GM12878 (cell line): Measurements from ENCODE around the gene KIF9. TPM values are rescaled to one million over a fixed set of nuclear protein-coding genes. Genes with fewer than 3 reads are reported as not detected.
A peak's percentile ranks its signal among the peaks of the same experiment; 100 is the strongest.

ENCODE experiments used
- ATAC-seq: fragments of 200-7000 bp; cut with Tn5 transposase; 3 replicates; pipeline ENCODE4 v1.9.1; 2020; ENCODE audit warnings: mild to moderate bottlenecking, moderate library complexity
- BruUV-seq: library from RNA; stranded (reverse); fragments of 400-500 nt; replicated peaks from 2 replicates; lab custom pipeline; 2021; lab: Mats Ljungman, UMichigan
- CTCF ChIA-PET: fragments of 300-600 bp; sonication (Branson Sonifier 250); formaldehyde crosslinking; extraction: SDS; loops from one replicate; lab custom pipeline; 2021; ENCODE audit warnings: inconsistent platforms; lab: Yijun Ruan, JAX
- POLR2A ChIA-PET: fragments of 350-600 bp; formaldehyde crosslinking; extraction: SDS; loops from one replicate; lab custom pipeline; 2021; ENCODE audit warnings: inconsistent platforms; lab: Charles Lee
- RAD21 ChIA-PET: fragments of 300-600 bp; sonication (Branson Sonifier 250); formaldehyde crosslinking; loops from one replicate; lab custom pipeline; 2023; ENCODE audit warnings: antibody characterized with exemption; ENCODE audit not compliant: unreplicated experiment; lab: Charles Lee
- SMC1A ChIA-PET: fragments of 300-600 bp; sonication (Branson Sonifier 250); formaldehyde crosslinking; loops from one replicate; lab custom pipeline; 2023; ENCODE audit not compliant: unreplicated experiment, uncharacterized antibody; lab: Charles Lee
- DNase-seq: peaks from one replicate; pipeline ENCODE4 v3.0.0-alpha.2; 2011; ENCODE audit warnings: low read depth, low spot score
- FAIRE-seq: peaks from 3 replicates; lab custom pipeline; 2011; peaks lifted over from hg19 to GRCh38; lab: Jason Lieb, UNC
- H2AFZ ChIP-seq: 2 replicates; pipeline ENCODE4 v1.6.0; 2011; ENCODE audit warnings: low read depth, low read length, control low read depth; ENCODE audit not compliant: control insufficient read depth
- H3K27ac ChIP-seq: 2 replicates; pipeline ENCODE4 v1.5.1; 2011; ENCODE audit warnings: control low read depth; ENCODE audit not compliant: control insufficient read depth, insufficient read depth
- H3K27me3 ChIP-seq, 2 experiments: replicated peaks in 1 of 2; 2 replicates each; pipeline versions ENCODE4 v1.6.0 to v1.6.1; 2011; ENCODE audit warnings: low read length in 1 of 2; ENCODE audit not compliant: control insufficient read depth in 2 of 2, insufficient read depth in 2 of 2
- H3K36me3 ChIP-seq, 2 experiments: 2 replicates each; pipeline ENCODE4 v1.5.1; 2011; ENCODE audit warnings: low read length in 1 of 2; ENCODE audit not compliant: control insufficient read depth in 2 of 2, insufficient read depth in 2 of 2
- H3K4me1 ChIP-seq: 2 replicates; pipeline ENCODE4 v1.6.1; 2011; ENCODE audit warnings: mild to moderate bottlenecking, low read length, moderate library complexity, mixed read lengths; ENCODE audit not compliant: control insufficient read depth, insufficient read depth
- H3K4me2 ChIP-seq: 2 replicates; pipeline ENCODE4 v1.6.0; 2011; ENCODE audit warnings: control low read depth; ENCODE audit not compliant: control insufficient read depth, insufficient read depth
- H3K4me3 ChIP-seq: fragments of 200-600 bp; sonication (generic); 2 replicates; pipeline ENCODE4 v1.5.1; 2016
- H3K79me2 ChIP-seq: 2 replicates; pipeline ENCODE4 v1.6.0; 2011; ENCODE audit warnings: low read length; ENCODE audit not compliant: control insufficient read depth, insufficient read depth
- H3K9ac ChIP-seq: 2 replicates; pipeline ENCODE4 v1.8.0; 2011; ENCODE audit warnings: low read length, control low read depth, mixed read lengths; ENCODE audit not compliant: control insufficient read depth, insufficient read depth
- H3K9me3 ChIP-seq: replicated peaks from 3 replicates; pipeline ENCODE4 v1.5.1; 2011; ENCODE audit warnings: mild to moderate bottlenecking, low read length; ENCODE audit not compliant: control insufficient read depth, insufficient read depth
- H4K20me1 ChIP-seq: 2 replicates; pipeline ENCODE4 v1.6.0; 2011; ENCODE audit not compliant: control insufficient read depth, insufficient read depth
- FOXM1 ChIP-seq: IDR thresholded peaks from 2 replicates; pipeline ENCODE4 v1.6.1; 2012; ENCODE audit warnings: low read depth, mild to moderate bottlenecking, inconsistent platforms, low read length, moderate library complexity
- HDAC6 ChIP-seq: fragments of 200-600 bp; sonication (generic); IDR thresholded peaks from one replicate; pipeline ENCODE4 v1.8.0; 2017; ENCODE audit warnings: antibody characterized with exemption; ENCODE audit not compliant: unreplicated experiment
- HSF1 ChIP-seq: fragments of 150-350 bp; IDR thresholded peaks from 2 replicates; pipeline ENCODE4 v1.6.1; 2014; ENCODE audit warnings: mild to moderate bottlenecking, low read depth, low read length
- IKZF2 ChIP-seq, 2 experiments: fragments of 450-650 bp; IDR thresholded peaks; 2 replicates each; pipeline ENCODE4 v1.6.1; 2017; ENCODE audit warnings: mild to moderate bottlenecking in 2 of 2, moderate library complexity in 2 of 2
- MYB ChIP-seq: fragments of 150-350 bp; IDR thresholded peaks from 2 replicates; pipeline ENCODE4 v1.6.1; 2014; ENCODE audit warnings: mild to moderate bottlenecking, low read depth, low read length, borderline replicate concordance
- NFYB ChIP-seq: IDR thresholded peaks from 2 replicates; pipeline ENCODE4 v1.6.1; 2011; ENCODE audit warnings: low read depth, mild to moderate bottlenecking, low read length, improper control_type of control experiment, moderate library complexity; ENCODE audit not compliant: insufficient read depth
- NR2C2 ChIP-seq: IDR thresholded peaks from 2 replicates; pipeline ENCODE4 v1.6.1; 2011; ENCODE audit warnings: borderline replicate concordance, low read depth; ENCODE audit not compliant: control insufficient read depth, insufficient read length
- NR2F1 ChIP-seq: fragments of 450-650 bp; conservative IDR thresholded peaks from 2 replicates; pipeline ENCODE4 v1.6.1; 2017; ENCODE audit warnings: mild to moderate bottlenecking
- NRF1 ChIP-seq: conservative IDR thresholded peaks from 2 replicates; pipeline ENCODE4 v1.6.1; 2011; ENCODE audit warnings: mild to moderate bottlenecking, low read depth, low read length, improper control_type of control experiment
- POU2F2 ChIP-seq: IDR thresholded peaks from 3 replicates; pipeline ENCODE4 v1.6.1; 2011; ENCODE audit warnings: low read depth, mild to moderate bottlenecking, low read length, borderline replicate concordance
- PRDM15 ChIP-seq: fragments of 450-650 bp; formaldehyde crosslinking; IDR thresholded peaks from 2 replicates; pipeline ENCODE4 v1.4.0; 2020; ENCODE audit warnings: mild to moderate bottlenecking, moderate library complexity
- RB1 ChIP-seq: fragments of 450-650 bp; formaldehyde crosslinking; IDR thresholded peaks from 2 replicates; pipeline ENCODE4 v1.6.1; 2017; ENCODE audit warnings: mild to moderate bottlenecking, borderline replicate concordance
- RBBP5 ChIP-seq: fragments of 200-600 bp; sonication (generic); conservative IDR thresholded peaks from 2 replicates; pipeline ENCODE4 v1.6.1; 2016
- RFX5 ChIP-seq: IDR thresholded peaks from 2 replicates; pipeline ENCODE4 v1.6.1; 2011; ENCODE audit warnings: low read depth, low read length, improper control_type of control experiment
- TCF3 ChIP-seq: IDR thresholded peaks from 2 replicates; pipeline ENCODE4 v1.6.1; 2012; ENCODE audit warnings: low read depth, mild to moderate bottlenecking, low read length, borderline replicate concordance; ENCODE audit not compliant: insufficient read depth
- ZNF274 ChIP-seq: IDR thresholded peaks from one replicate; pipeline ENCODE4 v1.8.0; 2011; ENCODE audit not compliant: insufficient read length, insufficient read depth
- WGBS: methylation state at CpG from one replicate; pipeline ENCODE4 v1.1.6; 2016; ENCODE audit warnings: low lambda C conversion rate; ENCODE audit not compliant: insufficient replicate concordance, insufficient coverage; ENCODE audit errors: missing lambda C conversion rate; 5-methylcytosine and 5-hydroxymethylcytosine counted together
- in situ Hi-C: fragments of 300-500 bp; cut with MboI; formaldehyde crosslinking; loops from 9 replicates; pipeline ENCODE4 v1.14.3; 2018; ENCODE audit warnings: mixed read lengths
- intact Hi-C: fragments of 100-400 bp; cut with micrococcal nuclease; formaldehyde crosslinking; loops from one replicate; pipeline ENCODE4 v1.14.2; 2022; ENCODE audit not compliant: unreplicated experiment
- polyA plus RNA-seq, 11 experiments: library from polyadenylated mRNA; depleted of rRNA in 4 of 11; unstranded in 6 of 11; stranded (reverse) in 5 of 11; fragments of >200 nt; fragmentation: Nextera tagmentation in 4 of 11; fragmentation: Illumina TruSeq in 1 of 11; extraction: Ambion mirVana in 4 of 11; extraction: Trizol in 1 of 11; gene quantifications; 1 replicate in 1 of 11; 2 replicates in 10 of 11; pipeline versions ENCODE4 v1.2.1 to v1.2.3, GENCODE V29; 2011 to 2016; ENCODE audit warnings: inconsistent platforms in 2 of 11, missing spikeins in 2 of 11, low read depth in 1 of 11
- total RNA-seq, 4 experiments: library from RNA; depleted of rRNA in 3 of 4; stranded (reverse); fragments of >200 nt in 3 of 4; fragmentation: Illumina TruSeq in 1 of 4; extraction: Trizol in 1 of 4; gene quantifications; 2 replicates each; pipeline versions ENCODE4 v1.2.1 to v1.2.3, GENCODE V29; 2013 to 2021

KIF9 gene
- total and polyA plus RNA-seq, 10 of the 15 experiments (the other 5 are each of a cell fraction or from before 2014, with no cell fraction given): 3.0 to 10.2 (median 5.9) TPM

- TF ChIP-seq NRF1 (no peak), NR2F1 (no peak)
These were observed 18.9 kb upstream of the KIF9 start (continued) for GRCh38 chr3:47301456-47301855.

GRCh38 chr3:47299381-47300318 is 17.1 kb upstream of the KIF9 start:
- in situ Hi-C loops (no loop called here), intact Hi-C loops (no loop called here)
- H3K4me3 ChIP-seq: no peak overlapping the region
- ChIA-PET SMC1A (interaction anchor here (1.6 to 3.4 kb wide), 2 partner anchors 10 to 14 kb away, joined by 4 to 16 read pairs; no protein-coding TSS in a partner anchor), RAD21 (no interaction called here), CTCF (interaction anchor here (1.3 kb wide), 1 partner anchor 15 kb away, joined by 6 read pairs; no protein-coding TSS in a partner anchor), POLR2A (interaction anchor here (1.0 to 4.8 kb wide), 2 partner anchors 7 to 14 kb away, joined by 3 to 27 read pairs; no protein-coding TSS in a partner anchor)
- peaks cover 2 to 22% of the 10 kb centered on the region in 2 experiments for H3K36me3 ChIP-seq
- H3K4me1 ChIP-seq: peaks cover 17% of the 10 kb centered on the region
- H3K4me2 ChIP-seq: no peak overlapping the region
- H4K20me1 ChIP-seq: no peaks in the 10 kb centered on the region
- H3K9ac ChIP-seq: no peak overlapping the region
- DNase-seq (no peak), FAIRE-seq (no peak), ATAC-seq (peak; percentile 29; the same call in 2 of the 3 replicates)
- WGBS: 60% methylated on average over 9 of the region's 9 CpGs
- H3K27ac ChIP-seq: no peak overlapping the region
- no peaks in the 10 kb centered on the region for H3K27me3 ChIP-seq
- TF ChIP-seq NFYB (no peak), FOXM1 (no peak), MYB (no peak), RBBP5 (no peak), IKZF2 (IDR thresholded peaks at IDR 0.05) (no peak), NR2C2 (no peak), PRDM15 (CRISPR knock-in tag) (no peak), POU2F2 (no peak), HSF1 (no peak), ZNF274 (no peak), RB1 (no peak), NRF1 (no peak), HDAC6 (no peak), RFX5 (no peak), TCF3 (no peak)
- no peaks in the 10 kb centered on the region for H3K9me3 ChIP-seq
- H3K79me2 ChIP-seq: peaks cover 46% of the 10 kb centered on the region
- no TSS peak for BruUV-seq
- no peak overlapping the region for H2AFZ ChIP-seq
